NCI-H446 (cell line): ENCODE data around the gene PCSK1.
"Not testable (repeated sequence)": the region's sequence is repeated elsewhere in the genome, so short reads cannot be mapped to it uniquely, and the experiment has no call there.

Source experiments
- DNase-seq, 2 experiments: peaks; one replicate each; lab custom pipeline; 2025; lab: John Stamatoyannopoulos, UW

Gene PCSK1

DNA sequence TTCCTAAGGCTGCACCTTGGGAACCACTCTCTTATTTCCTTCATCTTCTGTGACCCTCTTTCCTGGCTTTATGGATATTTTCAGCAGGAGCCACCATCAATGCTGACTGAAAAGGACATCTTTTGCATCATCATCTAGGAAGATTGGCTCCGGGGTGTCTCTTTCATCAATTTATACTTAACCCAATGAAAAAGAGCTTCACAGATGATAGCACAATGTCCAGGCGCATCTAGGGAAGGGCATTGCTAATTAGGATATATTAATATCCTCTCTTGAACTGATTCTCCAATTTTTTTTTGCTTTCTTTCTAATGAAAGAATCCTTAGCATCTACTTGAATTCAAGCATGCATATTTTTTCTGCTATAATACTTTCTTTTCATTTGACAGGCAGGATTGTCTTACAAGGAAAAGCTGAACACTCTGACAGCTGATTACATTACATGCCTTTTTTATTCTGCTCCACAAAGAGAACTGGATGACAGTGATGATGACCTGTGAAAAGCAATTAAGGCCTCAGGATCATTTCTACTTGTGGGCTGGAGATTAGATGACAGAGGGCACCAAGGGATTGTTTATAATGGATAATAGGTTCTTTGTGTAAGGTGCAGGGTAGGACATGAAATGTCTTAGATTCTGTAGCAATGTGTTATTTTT lies 60.2 kb downstream of the PCSK1 start:
- DNase-seq = no peak

DNA sequence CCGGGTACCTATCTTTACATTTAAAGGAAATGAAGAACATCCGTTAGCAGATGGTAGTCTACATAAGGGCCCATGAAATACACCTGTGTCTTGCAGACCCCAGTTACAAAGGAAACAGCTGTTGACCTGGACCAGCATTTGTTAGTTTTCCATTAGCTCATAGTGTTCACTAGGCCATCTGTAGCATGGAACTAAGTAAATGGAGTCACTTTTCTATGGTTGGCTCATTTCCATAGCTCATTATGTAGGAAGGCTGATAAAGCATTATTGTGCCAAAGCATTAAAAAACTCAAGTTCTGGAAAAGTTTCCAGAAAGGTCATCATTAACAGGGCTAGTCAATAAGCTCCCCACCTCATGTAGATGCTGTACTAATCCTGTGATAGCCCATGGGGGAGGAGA lies 62.1 kb downstream of the PCSK1 start:
- DNase-seq = peak; percentile 10 to 72

DNA sequence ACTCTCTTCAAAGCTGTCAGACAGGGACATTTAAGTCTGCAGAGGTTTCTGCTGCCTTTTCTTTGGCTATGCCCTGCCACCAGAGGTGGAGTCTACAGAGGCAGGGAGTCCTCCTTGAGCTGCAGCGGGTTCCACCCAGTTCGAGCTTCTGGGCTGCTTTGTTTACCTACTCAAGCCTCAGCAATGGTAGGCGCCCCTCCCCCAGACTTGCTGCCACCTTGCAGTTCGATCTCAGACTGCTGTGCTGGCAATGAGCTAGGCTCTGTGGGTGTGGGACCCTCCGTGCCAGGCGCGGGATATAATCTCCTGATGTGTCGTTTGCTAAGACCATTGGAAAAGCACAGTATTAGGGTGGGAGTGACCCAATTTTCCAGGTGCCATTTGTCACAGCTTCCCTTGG lies 65.7 kb downstream of the PCSK1 start:
- not testable (repeated sequence) for DNase-seq

DNA sequence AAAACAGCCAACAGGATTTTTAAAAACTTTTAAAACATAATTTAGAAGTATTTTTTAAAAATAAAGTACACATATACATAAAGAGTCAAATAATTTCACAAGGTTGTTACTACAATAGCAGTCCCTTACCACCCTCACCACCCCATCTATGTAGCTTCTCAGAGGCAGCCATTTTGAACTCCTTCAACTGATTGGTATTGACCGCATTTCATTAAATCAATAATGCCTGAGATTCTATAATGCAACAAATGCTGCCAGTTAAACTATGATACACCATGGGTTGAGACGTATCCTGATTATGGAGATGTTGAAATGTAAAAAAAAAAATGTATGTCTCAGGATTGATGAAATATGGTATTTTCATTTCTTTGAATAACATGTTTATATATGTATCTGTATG lies 78.8 kb downstream of the PCSK1 start:
- no peak for DNase-seq

DNA sequence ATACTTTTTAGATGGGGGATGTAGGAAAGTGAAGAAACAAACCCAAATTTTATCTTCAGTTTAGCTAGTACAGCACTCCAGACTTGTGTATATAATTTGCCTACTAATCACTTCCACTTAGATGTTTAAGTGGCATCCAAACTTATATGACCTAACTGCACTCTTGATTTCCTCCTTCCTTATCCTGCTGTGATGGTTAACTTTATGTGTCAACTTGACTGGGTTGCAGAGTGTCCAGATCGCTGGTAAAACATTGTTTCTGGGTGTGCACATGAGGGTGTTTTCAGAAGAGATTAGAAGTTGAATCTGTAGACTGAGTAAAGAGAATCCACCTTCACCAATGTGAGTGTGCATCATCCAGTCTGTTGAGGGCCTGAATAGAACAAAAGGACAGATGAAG lies 79.8 kb downstream of the PCSK1 start:
- DNase-seq = no peak

DNA sequence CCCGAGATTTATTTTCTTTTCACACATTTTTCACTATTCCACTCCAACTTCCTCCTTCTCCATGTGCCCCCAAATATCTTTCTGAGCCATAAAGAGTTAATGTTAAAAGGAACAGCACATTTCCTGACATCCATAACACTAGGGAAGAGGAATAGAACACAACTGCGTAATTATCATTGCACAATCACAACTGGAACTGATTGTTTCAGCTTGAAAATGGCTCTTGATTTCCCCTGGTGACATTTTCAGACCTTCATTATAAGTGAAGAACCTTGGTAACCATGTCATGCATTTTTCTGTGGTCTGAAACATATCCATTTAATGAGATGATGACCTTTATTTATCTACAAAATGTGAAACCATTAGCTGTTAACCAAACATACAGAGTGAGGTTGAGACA lies 82.4 kb downstream of the PCSK1 start:
- DNase-seq = no peak

DNA sequence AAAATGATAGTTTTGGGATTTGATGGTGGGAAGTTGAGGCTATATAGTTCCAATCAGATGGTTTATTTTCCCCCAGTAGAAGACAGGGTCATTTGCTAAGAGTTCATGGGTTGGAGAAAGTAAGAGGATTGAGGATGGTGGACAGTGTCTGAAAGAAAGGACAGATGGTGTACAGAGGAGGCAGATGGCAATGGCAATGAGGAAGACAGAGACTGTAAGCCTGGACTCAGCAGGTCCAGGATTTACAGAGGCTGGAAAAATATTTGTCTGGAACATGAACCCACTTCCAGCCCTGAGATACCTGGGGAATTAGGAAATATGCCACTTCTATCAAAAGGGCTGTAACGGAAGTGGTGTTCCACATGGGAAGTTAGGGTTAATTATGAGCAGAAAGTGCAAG lies 84.5 kb downstream of the PCSK1 start:
- peak in 1 of 2 experiments; percentile 10 for DNase-seq

DNA sequence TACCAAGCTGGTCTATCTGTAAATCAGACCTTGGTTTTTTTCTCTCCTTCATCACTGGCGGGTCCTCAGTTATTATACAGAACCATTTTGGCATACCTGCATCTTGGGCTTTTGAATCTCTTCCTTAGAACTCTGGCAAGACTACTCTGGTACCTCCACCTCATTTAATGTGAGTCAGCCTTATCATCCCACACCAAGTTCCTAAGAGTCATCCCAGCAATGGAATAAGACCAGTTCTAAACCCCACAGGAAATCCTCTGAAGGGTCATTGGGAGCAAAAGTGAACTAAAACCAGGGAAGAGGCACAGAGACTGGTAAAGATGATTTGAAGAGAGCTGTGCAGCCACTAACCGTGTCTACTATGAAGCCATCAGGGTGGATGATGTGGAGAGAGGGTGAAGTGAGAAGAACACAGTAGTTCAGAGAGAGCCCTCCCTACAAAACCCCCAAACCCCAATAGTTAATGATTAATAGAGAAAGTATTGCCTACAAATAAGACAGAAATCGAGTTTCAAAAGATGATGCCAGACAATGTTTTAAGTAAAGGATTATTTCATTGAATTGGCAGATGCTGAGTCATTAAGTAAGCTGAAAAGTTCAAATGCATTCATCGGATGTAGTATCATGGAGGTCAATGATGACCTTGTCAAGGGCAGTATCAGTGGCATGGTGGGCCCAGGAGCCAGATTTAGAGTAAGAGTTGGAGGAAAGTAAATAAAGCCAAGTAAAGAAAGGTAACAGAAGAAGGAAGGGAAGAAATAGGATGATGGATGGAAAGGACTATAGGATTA lies 85.4 kb downstream of the PCSK1 start:
- no peak for DNase-seq

DNA sequence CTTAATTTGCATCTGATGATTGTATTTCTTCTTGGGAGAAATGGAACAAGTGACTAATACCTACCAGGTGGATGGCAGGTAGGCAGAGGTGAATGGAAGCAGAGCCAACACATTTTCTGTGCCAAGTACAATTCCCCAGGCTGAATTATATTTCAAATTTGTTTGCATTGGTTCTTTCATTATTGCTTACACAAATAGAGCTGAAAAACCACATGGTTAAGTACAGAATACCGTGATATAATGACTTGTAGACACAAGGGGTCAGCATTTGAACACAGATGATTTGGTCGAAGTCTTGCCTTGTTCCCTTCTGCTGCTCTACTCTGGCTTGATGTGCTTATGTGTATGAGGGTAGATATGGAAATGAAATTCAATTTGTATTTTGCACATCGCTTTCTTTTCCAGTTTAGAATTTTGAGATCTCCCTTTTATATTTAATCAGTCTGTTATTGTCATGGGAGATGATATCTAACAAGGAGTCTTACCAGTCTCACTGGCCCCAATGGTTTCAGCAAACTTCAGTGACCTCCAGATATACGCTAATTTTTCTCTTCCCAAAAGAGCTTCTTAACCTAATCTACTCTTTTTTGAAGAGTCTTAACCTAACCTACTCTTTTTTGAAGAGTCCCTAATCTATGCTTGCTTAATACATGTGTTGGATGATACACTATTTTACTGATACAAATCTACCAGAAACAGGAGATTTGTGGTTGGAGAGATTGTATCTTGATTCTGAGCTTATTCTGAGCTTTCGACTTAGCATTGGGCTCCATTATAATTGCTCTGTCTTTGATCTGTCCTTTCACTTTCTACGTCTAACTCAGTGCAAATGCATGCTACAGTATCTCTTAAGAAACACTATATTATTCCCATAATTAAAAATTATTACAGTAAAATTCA lies 88.1 kb downstream of the PCSK1 start:
- DNase-seq = peak; percentile 37 to 78

DNA sequence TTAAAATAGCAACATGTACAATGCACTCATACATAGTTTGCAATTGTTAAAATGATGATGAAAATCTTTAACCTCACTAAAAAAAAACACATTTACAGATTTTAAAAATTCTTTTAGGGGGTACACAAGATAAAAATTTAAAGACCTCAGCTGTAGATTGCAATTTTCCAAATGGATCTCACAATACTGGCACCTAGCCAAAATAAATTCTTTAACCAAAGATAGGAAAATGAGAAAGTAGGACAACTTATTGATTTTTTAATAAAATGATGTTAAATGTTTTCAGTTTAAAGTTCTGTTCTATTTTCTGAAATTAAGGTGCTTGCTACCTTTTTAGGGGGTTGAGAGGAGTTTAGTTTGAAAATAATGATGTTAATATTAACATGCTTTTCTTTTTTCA lies 90.0 kb downstream of the PCSK1 start:
- DNase-seq = no peak

DNA sequence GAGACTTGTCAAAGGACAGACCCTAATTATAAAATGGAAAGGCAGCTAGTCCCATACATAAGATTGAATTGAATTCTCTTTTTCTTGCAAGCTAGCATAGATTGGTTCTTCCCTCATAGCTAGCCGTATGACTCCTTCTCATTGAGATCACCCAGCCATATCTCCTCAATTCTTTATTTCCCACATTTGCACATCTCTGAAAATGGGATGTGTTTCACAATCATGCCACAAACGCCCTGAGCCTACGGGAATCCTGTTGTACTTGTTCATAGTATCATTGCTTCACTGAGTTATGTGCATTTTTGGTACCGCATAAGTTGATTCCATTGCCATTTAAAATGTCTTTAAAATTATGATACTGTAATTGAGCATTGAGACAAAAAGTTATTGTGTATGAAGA lies 90.5 kb downstream of the PCSK1 start:
- no peak for DNase-seq
